Suprapubic skin (tissue), 4 donors: ENCODE results near the gene C21orf91. TPM values are rescaled to one million over a fixed set of nuclear protein-coding genes. Genes with fewer than 3 reads are reported as not detected.

Experiments
- DNase-seq, 2 donors: peaks; one replicate each; pipeline ENCODE4 v3.0.0-alpha.2; 2019; ENCODE audit warnings: low spot score in 2 of 2
- H3K27ac ChIP-seq: fragments of 200-600 bp; sonication (generic); one replicate; pipeline ENCODE4 v1.5.1; 2019
- H3K27me3 ChIP-seq: fragments of 200-600 bp; sonication (generic); one replicate; pipeline ENCODE4 v1.5.1; 2019
- H3K36me3 ChIP-seq: fragments of 200-600 bp; sonication (generic); one replicate; pipeline ENCODE4 v1.5.1; 2019
- H3K4me1 ChIP-seq: fragments of 200-600 bp; sonication (generic); one replicate; pipeline ENCODE4 v1.5.1; 2019
- H3K4me3 ChIP-seq: fragments of 200-600 bp; sonication (generic); one replicate; pipeline ENCODE4 v1.5.1; 2019; ENCODE audit warnings: mild to moderate bottlenecking
- H3K9me3 ChIP-seq: fragments of 200-600 bp; sonication (generic); one replicate; pipeline ENCODE4 v1.5.1; 2019
- EP300 ChIP-seq: sonication (generic); formaldehyde crosslinking; IDR thresholded peaks from one replicate; pipeline ENCODE4 v1.6.1; 2017; ENCODE audit warnings: antibody characterized with exemption
- POLR2A ChIP-seq, 2 donors: fragments of 450-650 bp; IDR thresholded peaks; one replicate each; pipeline ENCODE4 v1.6.1; 2017; ENCODE audit warnings: antibody characterized with exemption in 2 of 2, mild to moderate bottlenecking in 2 of 2, moderate library complexity in 2 of 2
- POLR2AphosphoS5 ChIP-seq, 3 donors: sonication (generic); formaldehyde crosslinking; IDR thresholded peaks; one replicate each; pipeline ENCODE4 v1.6.1; 2017; ENCODE audit warnings: antibody characterized with exemption in 3 of 3
- WGBS: methylation state at CpG from one replicate; pipeline ENCODE4 v1.1.5; 2018; 5-methylcytosine and 5-hydroxymethylcytosine counted together
- total RNA-seq, 4 donors: library from RNA; depleted of rRNA; stranded (reverse); fragments of >200 nt; gene quantifications; one replicate each; pipeline ENCODE4 v1.1.0, GENCODE V29; 2016
- TF ChIP-seq, protein P1 (sequence below), 2 donors: fragments of 200-600 bp in 1 of 2; fragments of 450-650 bp in 1 of 2; sonication (generic) in 1 of 2; IDR thresholded peaks; one replicate each; pipeline ENCODE4 v1.5.1; 2016 to 2019; ENCODE audit warnings: antibody characterized with exemption in 2 of 2, mild to moderate bottlenecking in 1 of 2, moderate library complexity in 1 of 2

C21orf91 gene
- total RNA-seq, 4 donors from 2014 or later: 14.0 to 29.0 (median 21.7) TPM

- H3K27ac ChIP-seq: no peak overlapping the region
- TF ChIP-seq, protein P1, sequence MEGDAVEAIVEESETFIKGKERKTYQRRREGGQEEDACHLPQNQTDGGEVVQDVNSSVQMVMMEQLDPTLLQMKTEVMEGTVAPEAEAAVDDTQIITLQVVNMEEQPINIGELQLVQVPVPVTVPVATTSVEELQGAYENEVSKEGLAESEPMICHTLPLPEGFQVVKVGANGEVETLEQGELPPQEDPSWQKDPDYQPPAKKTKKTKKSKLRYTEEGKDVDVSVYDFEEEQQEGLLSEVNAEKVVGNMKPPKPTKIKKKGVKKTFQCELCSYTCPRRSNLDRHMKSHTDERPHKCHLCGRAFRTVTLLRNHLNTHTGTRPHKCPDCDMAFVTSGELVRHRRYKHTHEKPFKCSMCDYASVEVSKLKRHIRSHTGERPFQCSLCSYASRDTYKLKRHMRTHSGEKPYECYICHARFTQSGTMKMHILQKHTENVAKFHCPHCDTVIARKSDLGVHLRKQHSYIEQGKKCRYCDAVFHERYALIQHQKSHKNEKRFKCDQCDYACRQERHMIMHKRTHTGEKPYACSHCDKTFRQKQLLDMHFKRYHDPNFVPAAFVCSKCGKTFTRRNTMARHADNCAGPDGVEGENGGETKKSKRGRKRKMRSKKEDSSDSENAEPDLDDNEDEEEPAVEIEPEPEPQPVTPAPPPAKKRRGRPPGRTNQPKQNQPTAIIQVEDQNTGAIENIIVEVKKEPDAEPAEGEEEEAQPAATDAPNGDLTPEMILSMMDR (IDR thresholded peaks at IDR 0.05): no peak
- no peak for TF ChIP-seq POLR2AphosphoS5 (IDR thresholded peaks at IDR 0.05)
- no peak for TF ChIP-seq EP300
- no peak for TF ChIP-seq POLR2A (IDR thresholded peaks at IDR 0.05)
- no peaks in the 10 kb centered on the region for H3K36me3 ChIP-seq
- peaks cover 5% of the 10 kb centered on the region for H3K4me1 ChIP-seq
- H3K9me3 ChIP-seq: no peaks in the 10 kb centered on the region
- no peaks in the 10 kb centered on the region for H3K27me3 ChIP-seq
- 96% methylated on average over 5 of the region's 5 CpGs for WGBS
- no peak overlapping the region for H3K4me3 ChIP-seq
- no peak for DNase-seq
These were observed 53.9 kb downstream of the C21orf91 start for GRCh38 chr21:17765207-17765606.

DNA sequence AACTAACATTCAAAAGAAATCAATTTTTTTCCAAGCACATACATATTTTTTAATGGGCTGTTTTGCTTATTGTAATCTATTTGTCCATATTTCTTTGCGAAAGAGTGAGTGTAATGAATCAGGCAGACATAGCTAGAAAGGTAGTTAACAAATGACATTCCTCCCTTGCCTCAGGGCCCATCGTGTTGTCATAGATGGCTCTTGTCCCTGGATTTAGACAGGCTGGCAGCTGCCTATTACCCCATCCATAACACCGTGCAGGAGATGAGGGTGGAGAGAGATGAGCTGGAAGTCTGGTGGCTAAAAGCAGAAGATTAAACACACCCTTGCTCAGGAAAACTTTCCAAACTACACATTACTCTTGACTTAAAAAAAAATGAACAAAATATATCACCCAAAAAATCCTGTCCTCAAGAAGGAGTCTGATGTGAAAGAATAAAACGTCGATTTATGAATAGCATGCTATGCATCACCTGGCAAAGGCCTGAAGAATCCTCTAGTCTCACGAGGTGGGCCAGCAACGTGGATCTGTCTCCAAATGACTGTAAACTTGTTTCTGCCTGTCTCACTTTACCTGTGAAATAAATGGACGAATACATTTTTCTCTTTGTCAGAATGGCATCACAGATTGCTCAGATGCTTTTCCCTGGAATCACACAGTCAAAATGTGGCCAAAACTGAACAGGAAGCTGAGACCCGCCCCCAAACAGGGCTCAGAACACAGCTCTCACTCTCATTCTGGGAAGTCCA lies 55.7 kb downstream of the C21orf91 start:
- H3K4me3 ChIP-seq: no peak overlapping the region
- peaks cover 5% of the 10 kb centered on the region for H3K4me1 ChIP-seq
- H3K27ac ChIP-seq: peak overlapping the region; percentile 8
- no peaks in the 10 kb centered on the region for H3K27me3 ChIP-seq
- H3K9me3 ChIP-seq: no peaks in the 10 kb centered on the region
- no peaks in the 10 kb centered on the region for H3K36me3 ChIP-seq
- no peak for DNase-seq
- TF ChIP-seq, protein P1 (IDR thresholded peaks at IDR 0.05): no peak
- no peak for TF ChIP-seq POLR2A (IDR thresholded peaks at IDR 0.05)
- WGBS: 44% methylated on average over 9 of the region's 9 CpGs

GRCh38 chr21:17759511-17760178 lies 59.5 kb downstream of the C21orf91 start:
- H3K4me3 ChIP-seq: no peak overlapping the region
- no peak overlapping the region for H3K27ac ChIP-seq
- no peaks in the 10 kb centered on the region for H3K36me3 ChIP-seq
- H3K27me3 ChIP-seq: no peaks in the 10 kb centered on the region
- peaks cover 5% of the 10 kb centered on the region for H3K4me1 ChIP-seq
- H3K9me3 ChIP-seq: no peaks in the 10 kb centered on the region
- DNase-seq: no peak
- TF ChIP-seq, protein P1 (IDR thresholded peaks at IDR 0.05): no peak
- TF ChIP-seq EP300 (no peak), POLR2A (IDR thresholded peaks at IDR 0.05) (no peak), POLR2AphosphoS5 (IDR thresholded peaks at IDR 0.05) (no peak)
- WGBS: 67% methylated on average over 4 of the region's 4 CpGs

DNA sequence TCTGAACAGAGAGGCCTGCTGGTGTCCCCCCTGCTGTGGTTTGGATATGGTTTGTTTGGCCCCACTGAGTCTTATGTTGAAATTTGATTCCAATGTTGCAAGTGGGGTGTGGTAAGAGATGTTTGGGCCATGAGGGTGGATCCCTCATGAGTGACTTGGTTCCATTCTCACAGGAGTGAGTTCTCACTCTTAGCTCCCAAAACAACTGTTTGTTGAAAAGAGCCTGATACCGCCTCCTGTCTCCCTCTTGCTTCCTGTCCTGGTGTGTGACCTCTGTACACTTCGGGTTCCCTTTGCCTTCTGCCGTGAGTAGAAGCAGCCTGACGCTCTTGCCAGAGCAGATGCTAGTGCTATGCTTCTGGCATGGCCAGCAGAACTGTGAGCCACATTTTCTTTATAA lies 60.5 kb downstream of the C21orf91 start:
- no peak for TF ChIP-seq POLR2AphosphoS5 (IDR thresholded peaks at IDR 0.05)
- TF ChIP-seq POLR2A (IDR thresholded peaks at IDR 0.05): no peak
- TF ChIP-seq, protein P1 (IDR thresholded peaks at IDR 0.05): no peak
- TF ChIP-seq EP300: no peak
- no peak for DNase-seq
- Histone ChIP-seq H3K4me3 (no peak overlapping the region), H3K27me3 (no peaks in the 10 kb centered on the region), H3K4me1 (peaks cover 2% of the 10 kb centered on the region), H3K9me3 (no peaks in the 10 kb centered on the region), H3K36me3 (no peaks in the 10 kb centered on the region), H3K27ac (no peak overlapping the region)
- 69% methylated on average over 4 of the region's 4 CpGs for WGBS

DNA sequence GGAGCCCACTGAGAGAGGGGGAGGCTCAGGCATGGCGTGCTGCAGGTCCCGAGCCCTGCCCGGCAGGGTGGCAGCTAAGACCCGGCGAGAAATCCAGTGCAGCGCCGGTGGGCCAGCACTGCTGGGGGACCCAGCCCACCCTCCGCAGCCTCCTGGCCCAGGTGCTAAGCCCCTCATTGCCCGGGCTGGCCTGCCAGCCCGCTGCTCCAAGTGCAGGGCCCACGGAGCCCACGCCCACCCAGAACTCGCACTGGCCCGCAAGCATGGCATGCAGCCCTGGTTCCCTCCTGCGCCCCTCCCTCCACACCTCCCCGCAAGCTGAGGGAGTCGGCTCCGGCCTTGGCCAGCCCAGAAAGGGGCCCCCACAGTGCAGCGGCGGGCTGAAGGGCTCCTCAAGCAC lies 61.5 kb downstream of the C21orf91 start:
- no peaks in the 10 kb centered on the region for H3K36me3 ChIP-seq
- DNase-seq: no peak
- no peaks in the 10 kb centered on the region for H3K9me3 ChIP-seq
- WGBS: 83% methylated on average over 13 of the region's 20 CpGs
- H3K27ac ChIP-seq: no peak overlapping the region
- TF ChIP-seq, protein P1 (IDR thresholded peaks at IDR 0.05): no peak
- TF ChIP-seq POLR2AphosphoS5 (IDR thresholded peaks at IDR 0.05): no peak
- H3K4me3 ChIP-seq: no peak overlapping the region
- H3K27me3 ChIP-seq: no peaks in the 10 kb centered on the region
- no peaks in the 10 kb centered on the region for H3K4me1 ChIP-seq
